ELF-1 (cell line): Measurements from ENCODE around the gene CCDC78.

Experiments used
- DNase-seq: peaks from one replicate; pipeline ENCODE4 v3.0.0-alpha.2; 2016; ENCODE audit warnings: low read depth, low spot score

Gene CCDC78

DNA sequence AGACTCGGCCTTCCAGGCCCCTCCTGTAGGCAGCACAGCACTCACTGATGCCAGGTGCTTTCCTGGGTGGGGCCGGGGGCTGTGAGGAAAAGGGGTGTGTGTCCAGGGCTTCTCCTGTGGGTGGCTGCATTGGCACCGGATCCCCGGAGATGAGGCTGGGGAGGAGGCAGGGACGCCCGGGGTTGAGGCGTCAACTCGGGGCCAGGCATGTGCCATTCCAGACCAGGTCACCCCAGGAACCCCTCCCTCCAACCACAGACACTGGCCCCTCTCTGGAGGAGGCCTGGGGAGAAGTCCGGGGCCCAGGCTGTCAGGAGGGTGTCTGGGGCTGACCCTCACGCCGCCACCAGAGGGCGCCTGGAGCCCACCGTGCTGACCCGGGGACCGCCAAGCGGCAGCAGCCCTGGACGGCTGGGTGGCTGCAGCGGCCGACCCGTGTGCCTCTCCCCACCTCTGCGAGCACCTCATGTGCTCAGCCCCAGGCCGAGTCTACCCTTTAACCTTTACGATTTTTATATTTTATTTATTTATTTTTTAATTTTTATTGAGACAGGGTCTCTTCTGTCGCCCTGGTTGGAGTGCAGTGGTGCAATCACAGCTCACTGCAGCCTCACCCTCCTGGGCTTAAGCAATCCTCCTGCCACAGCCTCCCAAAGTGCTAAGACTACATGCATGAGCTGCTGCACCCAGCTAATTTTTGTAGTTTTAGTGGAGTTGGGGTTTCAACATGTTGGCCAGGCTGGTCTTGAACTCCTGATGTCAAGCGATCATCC is 14.5 kb downstream of the CCDC78 start:
- DNase-seq: peak; percentile 91

DNA sequence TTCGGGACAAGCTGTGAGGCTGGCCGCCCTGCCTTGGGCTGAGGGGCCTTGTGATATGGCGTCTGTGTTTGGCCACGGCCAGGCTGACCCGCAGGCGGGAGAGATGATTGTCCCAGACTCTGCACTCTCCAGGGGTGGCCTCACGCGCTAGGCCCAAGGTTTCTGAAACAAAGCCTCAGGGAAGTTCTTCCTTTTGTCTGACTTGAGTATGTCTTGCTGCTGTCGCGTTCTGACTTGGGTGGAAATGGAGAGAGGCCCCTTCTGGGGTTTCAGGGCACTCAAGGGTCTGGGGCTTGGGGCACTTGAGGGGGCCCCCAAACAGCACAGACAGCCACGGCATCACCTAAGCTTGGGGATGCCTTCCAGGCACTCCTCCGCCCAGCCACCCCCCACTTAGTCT is 15.2 kb downstream of the CCDC78 start:
- no peak for DNase-seq

- DNase-seq: no peak
These were observed 15.7 kb downstream of the CCDC78 start for GRCh38 chr16:710500-711075.

- peak; percentile 89 for DNase-seq
These were observed 16.4 kb downstream of the CCDC78 start for GRCh38 chr16:709566-710499.

DNA sequence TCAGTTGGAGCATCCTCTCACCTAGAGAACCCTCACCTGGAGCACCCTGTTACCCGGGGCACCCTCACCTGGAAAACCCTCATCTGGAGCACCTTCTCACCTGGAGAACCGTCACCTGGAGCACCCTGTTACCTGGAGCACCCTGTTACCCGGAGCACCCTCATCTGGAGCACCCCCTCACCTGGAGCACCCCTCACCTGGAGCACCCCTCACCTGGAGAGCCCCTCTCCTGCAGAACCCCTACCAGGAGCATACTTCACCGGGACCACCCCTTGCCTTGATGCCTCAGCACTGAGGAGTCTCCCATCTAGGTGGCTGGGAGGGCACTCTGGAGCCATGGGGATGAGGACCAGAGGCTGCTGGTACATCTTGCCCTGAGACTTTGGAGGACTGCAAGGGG is 17.3 kb downstream of the CCDC78 start:
- DNase-seq: no peak

GRCh38 chr16:708019-708418 is 18.2 kb downstream of the CCDC78 start:
- DNase-seq: no peak

- no peak for DNase-seq
These were observed 19.1 kb downstream of the CCDC78 start for GRCh38 chr16:707062-707538.

GRCh38 chr16:706189-707061 is 19.8 kb downstream of the CCDC78 start:
- DNase-seq: no peak

DNA sequence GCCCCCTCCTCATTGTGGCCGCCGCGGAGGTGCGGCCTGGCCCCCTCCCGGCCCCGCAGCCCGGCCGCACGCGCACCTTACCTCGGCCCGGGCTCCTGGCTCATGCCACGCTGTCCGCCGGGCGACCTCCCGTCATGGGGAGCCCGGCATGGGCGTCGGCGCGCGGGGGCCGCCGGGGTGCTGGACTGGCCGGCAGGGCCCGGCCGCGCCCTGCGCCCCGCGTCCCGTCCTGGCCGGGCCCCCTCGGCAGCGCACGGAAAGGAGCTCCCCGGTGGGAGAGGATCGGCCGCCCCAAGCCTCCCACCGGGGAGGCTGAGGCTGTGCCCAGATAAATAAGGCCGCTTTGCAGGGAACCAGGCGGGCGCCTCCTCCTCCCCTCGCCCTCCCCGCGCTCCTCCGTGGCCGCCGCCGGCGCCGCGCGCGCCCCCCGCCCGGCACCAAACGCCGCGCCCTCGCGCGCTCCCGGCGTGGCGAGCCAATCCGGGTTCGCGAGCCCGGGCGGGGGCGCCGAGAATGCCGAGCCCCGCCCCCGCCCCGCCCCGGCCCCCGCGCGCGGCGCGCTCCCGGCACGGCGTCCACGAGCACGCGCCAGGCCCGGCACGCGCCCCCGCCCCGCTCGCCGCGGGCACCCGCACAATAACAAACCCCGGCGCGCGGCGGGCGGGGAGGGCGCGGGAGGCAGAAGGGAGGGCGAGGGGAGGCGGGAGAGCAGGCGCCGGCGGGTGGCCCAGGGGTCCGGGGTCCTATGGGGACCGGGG is 20.6 kb downstream of the CCDC78 start, which contains the start of gene FBXL16:
Gene FBXL16 (minus strand): TSS at position 371 of the 758 bp plus-strand sequence. CDS start 8,396 bp downstream, outside the sequence.
- DNase-seq: no peak

- no peak for DNase-seq
These were observed 21.5 kb downstream of the CCDC78 start for GRCh38 chr16:704552-705380.

GRCh38 chr16:704047-704446 is 22.2 kb downstream of the CCDC78 start:
- no peak for DNase-seq

DNA sequence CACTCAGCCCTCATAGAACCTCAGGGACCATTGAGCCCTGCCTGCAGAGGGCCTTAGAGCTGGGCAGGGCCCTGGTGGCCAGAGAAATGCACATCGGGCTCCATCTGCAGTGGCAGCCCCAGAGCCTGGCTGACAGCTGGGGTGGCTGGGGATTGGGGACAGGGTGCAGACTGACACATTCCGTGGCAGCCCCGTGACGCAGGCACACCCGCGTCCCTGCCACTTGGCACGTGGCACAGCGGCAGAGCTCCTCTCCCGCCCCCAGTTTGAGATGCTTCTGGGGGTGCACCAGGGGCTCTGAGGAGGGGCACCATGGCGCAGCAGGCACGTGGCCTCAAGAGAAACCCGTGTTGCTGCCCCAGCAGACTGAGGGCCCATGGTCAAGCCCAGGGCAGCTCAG is 22.8 kb downstream of the CCDC78 start:
- DNase-seq: no peak

DNA sequence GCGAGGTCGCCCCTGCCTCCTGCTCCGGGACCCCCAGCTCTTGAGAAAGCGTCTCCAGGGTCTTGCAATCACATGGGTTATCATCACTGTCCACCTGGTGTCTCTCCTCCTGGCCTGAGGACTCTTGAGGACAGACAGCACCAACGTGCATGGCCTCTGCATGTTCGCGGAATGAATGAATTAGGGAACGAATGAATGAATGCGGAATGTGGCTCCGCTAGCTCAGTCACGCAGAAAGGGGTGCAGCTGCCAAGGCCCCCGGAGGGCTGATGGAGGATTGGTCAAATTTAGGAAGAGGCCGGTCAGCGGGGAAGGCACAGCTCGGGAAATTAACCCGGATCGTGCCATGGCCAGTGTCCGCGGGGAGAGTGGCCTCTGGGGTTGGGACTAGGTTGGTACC is 23.9 kb downstream of the CCDC78 start:
- DNase-seq: no peak

DNA sequence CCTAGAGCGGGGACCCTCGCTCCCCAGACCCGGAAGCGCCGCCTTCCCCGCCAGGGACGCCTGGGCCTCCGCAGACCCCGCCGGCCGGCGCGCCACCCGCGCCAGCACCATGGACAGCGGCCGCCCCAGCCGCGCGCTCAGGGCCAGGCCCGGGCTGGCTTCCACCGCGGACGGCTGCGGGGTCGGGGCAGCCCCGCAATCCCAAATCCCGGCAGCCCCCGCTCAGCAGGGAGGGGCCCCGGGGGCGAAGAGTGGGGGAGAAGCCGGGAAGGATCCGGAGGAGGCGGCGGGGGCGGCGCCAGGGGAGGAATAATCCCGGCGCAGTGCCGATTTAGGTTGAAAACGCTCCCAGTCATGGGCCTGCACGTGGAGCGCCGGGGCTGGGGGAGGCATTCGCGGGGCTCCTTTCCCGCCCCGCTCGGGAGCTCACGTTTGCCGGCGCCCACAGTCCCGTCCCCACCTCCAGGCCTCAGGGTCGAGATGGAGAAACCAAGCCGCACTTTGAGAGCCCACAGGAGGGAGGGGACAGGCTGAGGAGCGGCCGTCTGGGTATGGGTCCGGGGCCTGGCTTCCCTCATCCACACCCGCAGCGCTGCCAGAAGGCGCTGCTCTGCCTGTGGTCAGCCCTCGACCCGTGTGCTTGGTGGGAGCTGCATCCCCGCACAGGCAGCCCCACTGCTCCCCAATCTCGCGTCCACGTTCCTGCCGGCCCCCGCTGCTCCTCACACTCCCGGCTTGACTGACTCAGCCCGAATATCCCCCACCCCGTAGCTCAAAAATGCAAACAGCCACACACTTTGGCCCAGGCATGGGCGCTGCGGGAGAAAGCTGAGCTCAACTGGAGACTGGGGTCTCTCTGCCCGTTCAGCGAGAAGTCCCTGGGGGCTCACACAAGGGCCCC is 25.3 kb downstream of the CCDC78 start:
- no peak for DNase-seq

- DNase-seq: no peak
These were observed 27.2 kb downstream of the CCDC78 start for GRCh38 chr16:698911-699671.

DNA sequence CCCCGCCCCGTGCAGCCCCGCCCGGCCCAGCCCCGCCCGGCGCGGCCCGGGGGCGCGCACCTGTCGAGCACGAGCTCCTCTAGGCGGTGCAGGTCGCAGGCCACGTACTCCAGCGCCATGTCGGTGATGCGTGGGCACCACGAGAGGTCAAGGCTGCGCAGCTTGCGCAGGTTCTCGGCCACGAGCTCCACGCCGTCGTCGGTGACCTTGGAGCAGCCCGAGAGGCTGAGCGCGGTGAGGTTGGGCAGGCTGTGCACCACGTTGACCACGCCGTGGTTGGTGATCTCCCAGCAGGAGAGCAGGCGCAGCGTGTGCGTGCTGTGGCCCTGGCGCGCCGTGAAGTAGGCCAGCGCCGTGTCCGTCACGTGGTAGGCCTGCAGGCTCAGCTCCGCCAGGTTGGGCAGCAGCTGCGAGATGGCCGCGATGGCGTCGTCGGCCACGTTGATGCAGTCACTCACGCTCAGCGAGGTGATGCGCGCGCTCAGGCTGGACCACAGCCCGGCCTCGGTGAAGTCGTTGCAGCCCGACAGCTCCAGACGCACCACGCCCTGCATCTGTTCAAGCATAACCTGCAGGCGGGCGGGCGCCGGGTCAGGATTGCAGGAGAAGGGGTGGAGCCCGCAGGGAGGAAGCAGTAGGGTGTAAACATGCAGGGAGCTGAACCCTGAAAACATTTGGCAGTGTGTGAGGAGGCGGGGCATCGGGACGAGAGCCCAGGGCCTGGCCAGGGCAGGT is 30.7 kb downstream of the CCDC78 start:
- DNase-seq: no peak

DNA sequence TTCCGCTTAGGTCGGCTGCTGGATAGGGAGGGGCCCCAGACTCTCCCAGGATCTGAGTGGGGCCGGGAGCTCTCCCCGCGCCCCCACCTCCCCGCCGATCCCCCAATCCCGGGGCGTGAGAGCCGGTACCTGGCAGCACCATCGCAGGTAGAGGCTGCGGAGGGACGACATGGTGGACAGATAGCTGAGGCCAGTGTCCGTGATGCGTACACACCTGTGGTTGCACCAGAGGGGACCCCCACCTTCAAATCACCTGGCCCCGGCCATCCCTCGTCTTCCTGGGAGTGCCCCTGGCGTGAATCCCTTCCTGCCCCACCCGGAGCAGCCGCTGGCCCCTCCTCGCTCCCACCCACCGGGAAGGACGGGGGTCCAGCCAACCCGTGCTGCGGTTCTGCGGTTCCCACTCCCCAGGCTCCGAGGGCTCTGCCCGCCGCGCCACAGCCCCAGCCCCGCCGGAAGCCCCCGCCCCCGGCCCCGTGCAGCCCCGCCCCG is 31.3 kb downstream of the CCDC78 start:
- no peak for DNase-seq
